ENCODE measurements around the gene PRSS57.

PRSS57 gene

GRCh38 chr19:648904-649801, 46.1 kb downstream of the PRSS57 start:
- no peak for DNase-seq

- DNase-seq = no peak
Measured at GRCh38 chr19:648305-648704, 46.9 kb downstream of the PRSS57 start.

- no peak for DNase-seq
Measured at GRCh38 chr19:647566-648284, 47.5 kb downstream of the PRSS57 start.

- DNase-seq = no peak
Measured at GRCh38 chr19:646779-647565, 48.3 kb downstream of the PRSS57 start.

- no peak for DNase-seq
Measured at GRCh38 chr19:645912-646778, 49.1 kb downstream of the PRSS57 start.

GRCh38 chr19:644789-645188, 50.5 kb downstream of the PRSS57 start:
- DNase-seq = no peak

GRCh38 chr19:644363-644762, 50.9 kb downstream of the PRSS57 start:
- no peak for DNase-seq

- DNase-seq = no peak
Measured at GRCh38 chr19:643736-644135, 51.5 kb downstream of the PRSS57 start.

GRCh38 chr19:642767-643727, 52.2 kb downstream of the PRSS57 start:
- DNase-seq = no peak

GRCh38 chr19:641702-642101, 53.5 kb downstream of the PRSS57 start:
- DNase-seq = no peak

- no peak for DNase-seq
Measured at GRCh38 chr19:640606-641189, 54.6 kb downstream of the PRSS57 start.

- no peak for DNase-seq
Measured at GRCh38 chr19:640161-640558, 55.1 kb downstream of the PRSS57 start.

- peak; percentile 96 to 97 for DNase-seq
Measured at GRCh38 chr19:639253-640160, 55.7 kb downstream of the PRSS57 start, which contains the start of gene FGF22. Gene FGF22 (plus strand): TSS chr19:639879. CDS start chr19:639926, 47 bp downstream.

GRCh38 chr19:638906-639252, 56.4 kb downstream of the PRSS57 start:
- DNase-seq = no peak

Measured in stimulated activated CD4-positive, alpha-beta T cell treated with anti-CD3 and anti-CD28 coated beads, Interleukin-2, amount 100 ng/mL, for 24 hours (primary cell).